Gastroesophageal sphincter (tissue), 4 donors: Measurements from ENCODE around the gene SUPT3H. TPM values are rescaled to one million over a fixed set of nuclear protein-coding genes. Genes with fewer than 3 reads are reported as not detected.

Experiments
- ATAC-seq: fragments of 150-250 bp; one replicate; pipeline ENCODE4 v1.9.1; 2016; ENCODE audit warnings: mild to moderate bottlenecking, moderate library complexity
- H3K27ac ChIP-seq, 4 donors: fragments of 200-600 bp; sonication (generic) in 3 of 4; 1 replicate in 3 of 4; 2 replicates in 1 of 4; pipeline ENCODE4 v1.5.1; 2016 to 2019
- H3K27me3 ChIP-seq: fragments of 200-600 bp; sonication (generic); one replicate; pipeline ENCODE4 v1.5.1; 2019
- H3K36me3 ChIP-seq, 2 donors: fragments of 200-600 bp; sonication (generic); one replicate each; pipeline ENCODE4 v1.5.1; 2019; ENCODE audit warnings: control low read depth in 1 of 2
- H3K4me1 ChIP-seq, 3 donors: fragments of 200-600 bp; sonication (generic); 1 replicate in 2 of 3; 2 replicates in 1 of 3; pipeline ENCODE4 v1.5.1; 2016 to 2019; ENCODE audit warnings: control low read depth in 2 of 3
- H3K4me3 ChIP-seq, 2 donors: fragments of 200-600 bp; sonication (generic); one replicate each; pipeline ENCODE4 v1.5.1; 2019; ENCODE audit warnings: mild to moderate bottlenecking in 1 of 2, moderate library complexity in 1 of 2
- H3K9me3 ChIP-seq, 3 donors: fragments of 200-600 bp; sonication (generic); one replicate each; pipeline ENCODE4 v1.5.1; 2017 to 2019; ENCODE audit warnings: control low read depth in 2 of 3
- CTCF ChIP-seq, 4 experiments: fragments of 200-600 bp in 2 of 4; fragments of 450-650 bp in 2 of 4; sonication (generic) in 1 of 4; IDR thresholded peaks; one replicate each; pipeline ENCODE4 v1.5.1; 2017 to 2019; ENCODE audit warnings: antibody characterized with exemption in 4 of 4, mild to moderate bottlenecking in 2 of 4, moderate library complexity in 2 of 4
- EP300 ChIP-seq: sonication (generic); formaldehyde crosslinking; IDR thresholded peaks from one replicate; pipeline ENCODE4 v1.6.1; 2017; ENCODE audit warnings: antibody characterized with exemption, mild to moderate bottlenecking
- POLR2A ChIP-seq, 2 donors: fragments of 450-650 bp; IDR thresholded peaks; one replicate each; pipeline ENCODE4 v1.6.1; 2017; ENCODE audit warnings: antibody characterized with exemption in 2 of 2, mild to moderate bottlenecking in 2 of 2, moderate library complexity in 1 of 2
- POLR2AphosphoS5 ChIP-seq: sonication (generic); formaldehyde crosslinking; IDR thresholded peaks from one replicate; pipeline ENCODE4 v1.6.1; 2017; ENCODE audit warnings: antibody characterized with exemption
- WGBS, 2 donors: methylation state at CpG; one replicate each; pipeline ENCODE4 v1.1.5; 2018; ENCODE audit warnings: low coverage in 1 of 2; 5-methylcytosine and 5-hydroxymethylcytosine counted together
- total RNA-seq, 4 donors: library from RNA; depleted of rRNA; stranded (reverse); fragments of >200 nt; gene quantifications; one replicate each; pipeline ENCODE4 v1.1.0, GENCODE V29; 2016

SUPT3H gene
- total RNA-seq, 4 donors from 2014 or later, result 3.6 to 13.1 (median 7.6) TPM

GRCh38 chr6:44804546-44805159 is 573.1 kb downstream of the SUPT3H start:
- Histone ChIP-seq H3K4me1 (peaks cover 0 to 11% (median 4%) of the 10 kb centered on the region in 3 donors), H3K9me3 (no peaks in the 10 kb centered on the region), H3K36me3 (no peaks in the 10 kb centered on the region), H3K4me3 (no peak overlapping the region), H3K27ac (no peak overlapping the region), H3K27me3 (no peaks in the 10 kb centered on the region)
- no peak for ATAC-seq
- TF ChIP-seq POLR2A (IDR thresholded peaks at IDR 0.05), result no peak
- TF ChIP-seq CTCF (IDR thresholded peaks at IDR 0.05), result no peak
- no peak for TF ChIP-seq EP300
- 89 to 92% methylated on average over 2 of the region's 4 CpGs for WGBS, 2 donors

GRCh38 chr6:44804016-44804415 is 573.7 kb downstream of the SUPT3H start:
- Histone ChIP-seq H3K36me3 (no peaks in the 10 kb centered on the region), H3K4me1 (peaks cover 0 to 11% (median 4%) of the 10 kb centered on the region in 3 donors), H3K27me3 (no peaks in the 10 kb centered on the region), H3K27ac (no peak overlapping the region), H3K9me3 (no peaks in the 10 kb centered on the region), H3K4me3 (no peak overlapping the region)
- TF ChIP-seq POLR2AphosphoS5 (no peak), EP300 (no peak), CTCF (IDR thresholded peaks at IDR 0.05) (no peak), POLR2A (IDR thresholded peaks at IDR 0.05) (no peak)
- no peak for ATAC-seq
- WGBS, 2 donors, result 66 to 69% methylated on average over 3 to 5 of the region's 5 CpGs

- no peaks in the 10 kb centered on the region for H3K36me3 ChIP-seq
- H3K9me3 ChIP-seq, result no peaks in the 10 kb centered on the region
- WGBS, 2 donors, result 69 to 90% methylated on average over 5 to 6 of the region's 8 CpGs
- ATAC-seq, result no peak
- TF ChIP-seq EP300, result no peak
- TF ChIP-seq CTCF (IDR thresholded peaks at IDR 0.05), result no peak
- no peak for TF ChIP-seq POLR2AphosphoS5
- TF ChIP-seq POLR2A (IDR thresholded peaks at IDR 0.05), result no peak
- no peaks in the 10 kb centered on the region for H3K27me3 ChIP-seq
- H3K4me1 ChIP-seq, result peaks cover 0 to 11% (median 4%) of the 10 kb centered on the region in 3 donors
- H3K4me3 ChIP-seq, result no peak overlapping the region
- H3K27ac ChIP-seq, result no peak overlapping the region
Measured at GRCh38 chr6:44800784-44801592, 576.7 kb downstream of the SUPT3H start.

GRCh38 chr6:44800171-44800783 is 577.5 kb downstream of the SUPT3H start:
- H3K27me3 ChIP-seq, result peaks cover 2% of the 10 kb centered on the region
- no peak for ATAC-seq
- H3K36me3 ChIP-seq, result no peaks in the 10 kb centered on the region
- H3K27ac ChIP-seq, result no peak overlapping the region
- no peak overlapping the region for H3K4me3 ChIP-seq
- 8 to 32% methylated on average over 7 to 8 of the region's 8 CpGs for WGBS, 2 donors
- no peaks in the 10 kb centered on the region for H3K9me3 ChIP-seq
- peaks cover 0 to 11% (median 4%) of the 10 kb centered on the region in 3 donors for H3K4me1 ChIP-seq
- TF ChIP-seq POLR2A (IDR thresholded peaks at IDR 0.05) (no peak), POLR2AphosphoS5 (no peak), CTCF (IDR thresholded peaks at IDR 0.05) (no peak), EP300 (no peak)
